HCT116 (cell line): ENCODE data around the gene RAB13. TPM values are rescaled to one million over a fixed set of nuclear protein-coding genes. Genes with fewer than 3 reads are reported as not detected.

Experiments used
- ATAC-seq: fragments of 200-7000 bp; cut with Tn5 transposase; 2 replicates; pipeline ENCODE4 v1.9.1; 2020; ENCODE audit warnings: mild to moderate bottlenecking, moderate library complexity
- BruUV-seq: library from RNA; stranded (reverse); fragments of 400-500 nt; replicated peaks from 2 replicates; lab custom pipeline; 2021; lab: Mats Ljungman, UMichigan
- CTCF ChIA-PET: fragments of 300-600 bp; sonication (Branson Sonifier 250); formaldehyde crosslinking; loops from one replicate; lab custom pipeline; 2021; ENCODE audit warnings: antibody characterized with exemption; lab: Charles Lee
- POLR2A ChIA-PET: fragments of 300-600, 350-600 bp; sonication (Branson Sonifier 250); formaldehyde crosslinking; loops from one replicate; lab custom pipeline; 2021; ENCODE audit warnings: antibody characterized with exemption; lab: Charles Lee
- RAD21 ChIA-PET, 2 experiments: fragments of 300-600 bp; sonication (Branson Sonifier 250); formaldehyde crosslinking; loops; one replicate each; lab custom pipeline; 2023; ENCODE audit warnings: low total read pairs in 2 of 2; ENCODE audit not compliant: uncharacterized antibody in 2 of 2, unreplicated experiment in 2 of 2, low non-redundant PET in 1 of 2; lab: Charles Lee
- DNase-seq: peaks from one replicate; pipeline ENCODE4 v3.0.0-alpha.2; 2010; ENCODE audit warnings: low read depth, low spot score
- H2AFZ ChIP-seq: fragments of 200-600 bp; shearing (Covaris generic), sonication (generic); 2 replicates; pipeline ENCODE4 v1.6.1; 2017; ENCODE audit warnings: low read depth, mixed run types, mixed read lengths, antibody characterized with exemption, low read length; ENCODE audit not compliant: poor library complexity, severe bottlenecking
- H3K27ac ChIP-seq: 2 replicates; pipeline ENCODE4 v1.5.1; 2012; ENCODE audit warnings: low read depth, low read length
- H3K27me3 ChIP-seq: fragments of 200-600 bp; sonication (generic); 2 replicates; pipeline ENCODE4 v1.6.1; 2016; ENCODE audit warnings: mixed run types, low read length, mixed read lengths; ENCODE audit not compliant: insufficient read depth
- H3K36me3 ChIP-seq, 2 experiments: fragments of 200-500 bp in 1 of 2; fragments of 200-600 bp in 1 of 2; sonication (Bioruptor generic) in 1 of 2; sonication (generic) in 1 of 2; 2 replicates each; pipeline versions ENCODE4 v1.5.1 to v1.6.1; 2014 to 2016; ENCODE audit warnings: low read length in 2 of 2, inconsistent platforms in 1 of 2, mixed read lengths in 1 of 2, mixed run types in 1 of 2; ENCODE audit not compliant: insufficient read depth in 2 of 2, control insufficient read depth in 1 of 2
- H3K4me1 ChIP-seq, 2 experiments: fragments of 200-600 bp in 1 of 2; sonication (generic) in 1 of 2; 2 replicates each; pipeline versions ENCODE4 v1.5.1 to v1.6.1; 2012 to 2017; ENCODE audit warnings: low read length in 2 of 2, inconsistent platforms in 1 of 2, mild to moderate bottlenecking in 1 of 2, mixed read lengths in 1 of 2, mixed run types in 1 of 2, moderate library complexity in 1 of 2; ENCODE audit not compliant: insufficient read depth in 2 of 2, control insufficient read depth in 1 of 2
- H3K4me2 ChIP-seq: fragments of 200-600 bp; sonication (generic); 2 replicates; pipeline ENCODE4 v1.6.1; 2017; ENCODE audit warnings: mixed run types, low read length, mixed read lengths
- H3K4me3 ChIP-seq, 2 experiments: fragments of 200-600 bp in 1 of 2; sonication (generic) in 1 of 2; replicated peaks in 1 of 2; 2 replicates each; pipeline ENCODE4 v1.5.1; 2011 to 2016; ENCODE audit warnings: low read length in 2 of 2, control low read depth in 1 of 2, low read depth in 1 of 2, mild to moderate bottlenecking in 1 of 2, mixed read lengths in 1 of 2, mixed run types in 1 of 2
- H3K79me2 ChIP-seq: fragments of 200-600 bp; sonication (generic); 2 replicates; pipeline ENCODE4 v1.6.1; 2017; ENCODE audit warnings: mild to moderate bottlenecking, mixed run types, low read length, moderate library complexity, mixed read lengths; ENCODE audit not compliant: insufficient read depth
- H3K9ac ChIP-seq: fragments of 200-600 bp; sonication (generic); 2 replicates; pipeline ENCODE4 v1.6.1; 2016; ENCODE audit warnings: low read length, mixed read lengths
- H3K9me2 ChIP-seq: fragments of 200-600 bp; sonication (generic), shearing (Covaris generic); 2 replicates; pipeline ENCODE4 v1.6.1; 2017; ENCODE audit warnings: mixed run types, mild to moderate bottlenecking, moderate library complexity; ENCODE audit not compliant: insufficient read depth
- H3K9me3 ChIP-seq, 2 experiments: fragments of 200-500 bp in 1 of 2; fragments of 200-600 bp in 1 of 2; sonication (Bioruptor generic) in 1 of 2; sonication (generic) in 1 of 2; 2 replicates each; pipeline ENCODE4 v1.6.1; 2014 to 2017; ENCODE audit warnings: low read length in 2 of 2, mixed read lengths in 2 of 2, inconsistent platforms in 1 of 2, low read depth in 1 of 2, mild to moderate bottlenecking in 1 of 2, mixed run types in 1 of 2, moderate library complexity in 1 of 2; ENCODE audit not compliant: control insufficient read depth in 1 of 2, insufficient read depth in 1 of 2
- H4K20me1 ChIP-seq: fragments of 200-600 bp; sonication (generic), shearing (Covaris generic); 2 replicates; pipeline ENCODE4 v1.6.1; 2017; ENCODE audit warnings: mixed run types, mild to moderate bottlenecking, moderate library complexity; ENCODE audit not compliant: insufficient read depth
- CBX3 ChIP-seq: IDR thresholded peaks from 2 replicates; pipeline ENCODE4 v1.6.1; 2012; ENCODE audit warnings: low read depth
- EGR1 ChIP-seq: IDR thresholded peaks from 2 replicates; pipeline ENCODE4 v1.6.1; 2012; ENCODE audit warnings: low read depth
- EZH2 ChIP-seq: fragments of 200-600 bp; sonication (generic); IDR thresholded peaks from 2 replicates; pipeline ENCODE4 v1.6.1; 2017; ENCODE audit warnings: antibody characterized with exemption, mixed run types
- EZH2phosphoT487 ChIP-seq: fragments of 200-600 bp; IDR thresholded peaks from 2 replicates; pipeline ENCODE4 v1.6.1; 2018; ENCODE audit warnings: antibody characterized with exemption, borderline replicate concordance
- JUND ChIP-seq: IDR thresholded peaks from 2 replicates; pipeline ENCODE4 v1.6.1; 2012
- POLR2AphosphoS5 ChIP-seq: IDR thresholded peaks from 2 replicates; pipeline ENCODE4 v1.6.1; 2011; ENCODE audit warnings: mild to moderate bottlenecking, low read depth, low read length, moderate library complexity
- RAD21 ChIP-seq: IDR thresholded peaks from 2 replicates; pipeline ENCODE4 v1.6.1; 2012; ENCODE audit warnings: low read depth, mild to moderate bottlenecking
- SP1 ChIP-seq: IDR thresholded peaks from 2 replicates; pipeline ENCODE4 v1.6.1; 2012; ENCODE audit warnings: low read depth
- TCF7L2 ChIP-seq: IDR thresholded peaks from 2 replicates; pipeline ENCODE4 v1.7.0; 2011; ENCODE audit warnings: borderline replicate concordance, inconsistent platforms; ENCODE audit not compliant: insufficient read depth, insufficient read length; ENCODE audit errors: extremely low read depth
- ZFX ChIP-seq: fragments of 450-650 bp; IDR thresholded peaks from 2 replicates; pipeline ENCODE4 v1.6.1; 2017
- ZNF274 ChIP-seq: fragments of 200-500 bp; sonication (Bioruptor generic); IDR thresholded peaks from 2 replicates; pipeline ENCODE4 v1.6.1; 2014; ENCODE audit warnings: mild to moderate bottlenecking, low read depth, low read length, inconsistent platforms
- intact Hi-C: fragments of 100-400 bp; cut with micrococcal nuclease; formaldehyde crosslinking; loops from 2 replicates; pipeline ENCODE4 v1.10.0; 2022
- total RNA-seq: library from RNA; stranded (reverse); gene quantifications from one replicate; pipeline ENCODE4 v1.2.1, GENCODE V29; 2021; ENCODE audit not compliant: unreplicated experiment
- TF ChIP-seq, protein P1 (sequence below): IDR thresholded peaks from 2 replicates; pipeline ENCODE4 v1.6.1; 2012

Gene RAB13
- total RNA-seq, 1 experiment from 2014 or later = 93.6 TPM

DNA sequence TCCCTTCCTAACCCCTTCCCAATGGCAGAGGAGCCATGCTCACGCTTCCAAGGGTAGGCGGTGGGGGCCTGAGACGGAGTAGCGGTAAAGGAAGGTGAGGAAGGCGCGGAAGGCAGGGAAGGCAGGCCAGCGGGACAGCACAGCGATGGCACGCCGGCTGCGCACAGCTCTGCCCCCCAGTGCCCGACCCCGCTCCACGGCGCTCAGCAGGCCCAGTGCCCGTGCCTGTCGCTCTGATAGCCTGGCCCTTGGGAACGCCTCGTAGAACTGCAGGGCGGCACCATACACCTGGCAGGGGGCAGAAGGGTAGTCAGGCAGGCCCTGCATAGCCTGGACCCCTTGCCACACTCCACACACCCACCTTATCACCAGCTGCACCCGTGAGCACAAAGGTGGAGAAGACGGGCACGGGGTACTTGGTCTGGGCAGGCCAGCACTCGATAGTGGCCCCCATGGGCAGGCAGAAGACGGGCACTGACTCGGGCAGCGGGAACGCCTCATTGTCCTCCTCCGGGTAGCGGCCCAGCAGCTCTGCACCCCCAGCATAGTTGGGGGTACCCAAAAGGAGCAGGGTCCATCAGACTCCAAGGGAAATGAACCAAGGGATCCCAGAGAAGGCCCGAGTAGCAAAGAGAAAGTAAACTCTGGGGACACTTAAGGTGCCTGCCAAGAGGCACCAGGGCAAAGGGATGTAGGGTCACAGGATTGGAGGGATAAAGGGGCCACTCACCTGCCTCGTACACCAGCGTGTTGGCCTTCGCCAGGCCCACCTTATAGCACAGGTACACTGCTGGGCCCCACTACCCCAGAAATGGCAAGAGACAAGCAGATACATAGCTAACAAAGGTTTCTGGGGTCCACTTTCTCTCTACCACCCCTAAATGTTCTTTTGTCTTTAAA is 44.1 kb downstream of the RAB13 start:
- no peak for TF ChIP-seq CBX3
- no peak; the same call in 1 of the 2 replicates for TF ChIP-seq POLR2AphosphoS5
- TF ChIP-seq ZNF274 = no peak
- no peak for TF ChIP-seq SP1
- TF ChIP-seq JUND = no peak
- no peak for TF ChIP-seq TCF7L2
- no peak for TF ChIP-seq EZH2phosphoT487
- no peak for TF ChIP-seq EZH2
- TF ChIP-seq ZFX = no peak
- TF ChIP-seq, protein P1, sequence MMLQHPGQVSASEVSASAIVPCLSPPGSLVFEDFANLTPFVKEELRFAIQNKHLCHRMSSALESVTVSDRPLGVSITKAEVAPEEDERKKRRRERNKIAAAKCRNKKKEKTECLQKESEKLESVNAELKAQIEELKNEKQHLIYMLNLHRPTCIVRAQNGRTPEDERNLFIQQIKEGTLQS = no peak
- TF ChIP-seq EGR1 = no peak
- no peak for TF ChIP-seq RAD21
- DNase-seq (no peak), ATAC-seq (no peak)
- CTCF ChIA-PET = no interaction called here
- Histone ChIP-seq H3K4me3 (no peak overlapping the region), H3K27me3 (no peaks in the 10 kb centered on the region), H4K20me1 (no peaks in the 10 kb centered on the region), H3K4me1 (peaks cover 6 to 15% of the 10 kb centered on the region in 2 experiments; a peak in 3 of 4 replicates), H3K9me3 (no peaks in the 10 kb centered on the region), H3K9ac (no peak overlapping the region), H2AFZ (no peak overlapping the region), H3K79me2 (peaks cover 24% of the 10 kb centered on the region; the same call in 1 of the 2 replicates), H3K27ac (no peak overlapping the region), H3K9me2 (no peaks in the 10 kb centered on the region), H3K4me2 (no peak overlapping the region), H3K36me3 (peaks cover 3 to 16% of the 10 kb centered on the region in 2 experiments; a peak in 2 of 4 replicates)
- POLR2A ChIA-PET = no interaction called here
- intact Hi-C loops = no loop called here
- no TSS peak for BruUV-seq
- RAD21 ChIA-PET = no interaction called here
